22Rv1 (cell line): ENCODE measurements around the gene NOL4L.

Experiments
- CTCF ChIP-seq: fragments of 450-650 bp; IDR thresholded peaks from 2 replicates; pipeline ENCODE4 v1.5.1; 2017; ENCODE audit warnings: mild to moderate bottlenecking
- ZFX ChIP-seq: fragments of 450-650 bp; IDR thresholded peaks from 2 replicates; pipeline ENCODE4 v1.6.1; 2017; ENCODE audit warnings: antibody characterized with exemption, borderline replicate concordance

DNA sequence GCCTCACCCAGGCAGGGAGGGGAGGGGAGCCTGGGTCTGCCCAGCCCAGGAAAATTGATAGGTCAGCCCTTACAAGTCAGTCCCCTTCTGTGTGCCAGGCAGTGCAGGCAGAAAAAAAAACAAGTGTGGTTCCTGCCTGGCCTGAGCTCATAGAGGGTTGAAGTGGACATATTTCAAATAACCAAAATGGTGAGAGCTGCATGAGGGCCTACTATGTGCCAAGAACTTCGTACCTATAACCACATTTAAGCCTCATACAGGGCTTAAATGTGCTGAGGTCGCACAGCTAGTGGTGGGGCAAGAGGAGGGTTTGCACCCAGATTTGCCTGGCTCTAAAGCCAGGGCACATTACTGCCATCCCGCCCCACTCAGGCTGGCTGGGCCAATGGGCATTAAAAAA is 6.9 kb upstream of the NOL4L start:
- TF ChIP-seq CTCF (no peak), ZFX (no peak)
